Left colon (tissue), 2 donors: Measurements from ENCODE around the gene SLC34A1. TPM values are rescaled to one million over a fixed set of nuclear protein-coding genes. Genes with fewer than 3 reads are reported as not detected.
A peak's percentile ranks its signal among the peaks of the same experiment; 100 is the strongest.

Experiments used
- ATAC-seq: fragments of 200-7000 bp; cut with Tn5 transposase; one replicate; pipeline ENCODE4 v1.9.1; 2020; ENCODE audit warnings: mild to moderate bottlenecking, moderate library complexity
- DNase-seq, 2 donors: peaks; one replicate each; pipeline ENCODE4 v3.0.0-alpha.2; 2020
- intact Hi-C, 2 donors: fragments of 100-400 bp; cut with DNase I in 1 of 2; cut with micrococcal nuclease in 1 of 2; formaldehyde crosslinking; loops; one replicate each; pipeline versions ENCODE4 v1.11.2 to v1.14.0; 2022; cut with DNase I, micrococcal nuclease
- total RNA-seq, 2 donors: library from RNA; stranded (reverse); fragmentation: NEBNext Ultra II Directional; extraction: Animal tissue kit (Norgen Biotek cat#: 25700); gene quantifications; one replicate each; pipeline ENCODE4 v1.2.1, GENCODE V29; 2021
- donor health status: DM: no; HTN: no; CAD: no.
- donor health status: DM: yes; HTN: yes; CAD: no.

Gene SLC34A1
- total RNA-seq, 2 donors from 2014 or later = not detected

DNA sequence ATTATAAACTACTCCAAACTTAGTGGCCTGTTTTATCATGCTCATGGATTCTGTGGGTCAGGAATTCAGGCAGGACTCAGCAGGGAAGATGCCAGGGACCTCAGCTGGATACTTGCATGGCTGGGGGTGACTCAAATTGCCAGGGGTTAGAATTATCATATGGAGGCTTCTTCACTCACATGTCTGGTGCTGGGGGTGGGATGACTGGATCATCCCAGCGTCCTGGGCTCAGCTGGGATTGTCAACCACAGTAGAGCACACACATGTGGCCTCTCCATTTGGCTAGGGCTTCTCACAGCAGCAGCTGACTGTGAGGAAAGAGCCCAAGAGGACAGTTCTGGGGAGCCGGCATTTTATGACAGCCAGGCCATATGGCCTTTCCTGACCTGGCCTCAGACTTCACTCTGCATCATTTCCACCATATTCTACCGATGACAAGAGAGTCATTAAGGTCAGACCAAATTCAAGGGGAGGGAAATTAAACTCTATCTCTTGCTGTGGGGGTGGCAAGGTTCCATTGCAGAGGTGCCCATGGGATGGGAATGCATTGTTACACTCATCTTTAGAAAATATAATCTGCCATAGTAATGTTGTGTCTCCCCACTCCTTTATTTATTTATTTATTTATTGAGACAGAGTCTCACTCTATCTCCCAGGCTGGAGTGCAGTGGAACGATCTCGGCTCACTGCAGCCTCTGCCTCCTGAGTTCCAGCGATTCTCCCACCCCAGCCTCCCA is 37.0 kb downstream of the SLC34A1 start:
- intact Hi-C loops = no loop called here
- no peak for DNase-seq
- ATAC-seq = no peak

DNA sequence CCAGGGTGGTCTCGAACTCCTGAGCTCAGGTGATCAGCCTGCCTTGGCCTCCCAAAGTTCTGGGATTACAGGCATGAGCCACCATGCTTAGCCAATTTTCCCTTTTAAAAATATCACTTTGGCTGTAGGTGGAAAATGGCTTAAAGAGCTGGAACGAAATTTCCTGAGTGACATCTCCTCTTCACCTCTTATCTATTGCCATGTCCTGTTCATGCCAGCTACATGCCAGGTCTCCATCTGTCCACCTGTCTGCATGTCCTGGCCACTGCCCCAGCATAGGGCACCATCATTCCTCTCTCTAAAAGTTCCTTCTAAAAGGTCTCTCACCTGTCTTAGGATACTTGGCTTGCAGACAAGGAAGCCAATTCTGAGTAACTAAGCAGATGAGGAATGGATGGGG is 39.4 kb downstream of the SLC34A1 start:
- intact Hi-C loops = no loop called here
- DNase-seq = no peak
- no peak for ATAC-seq

DNA sequence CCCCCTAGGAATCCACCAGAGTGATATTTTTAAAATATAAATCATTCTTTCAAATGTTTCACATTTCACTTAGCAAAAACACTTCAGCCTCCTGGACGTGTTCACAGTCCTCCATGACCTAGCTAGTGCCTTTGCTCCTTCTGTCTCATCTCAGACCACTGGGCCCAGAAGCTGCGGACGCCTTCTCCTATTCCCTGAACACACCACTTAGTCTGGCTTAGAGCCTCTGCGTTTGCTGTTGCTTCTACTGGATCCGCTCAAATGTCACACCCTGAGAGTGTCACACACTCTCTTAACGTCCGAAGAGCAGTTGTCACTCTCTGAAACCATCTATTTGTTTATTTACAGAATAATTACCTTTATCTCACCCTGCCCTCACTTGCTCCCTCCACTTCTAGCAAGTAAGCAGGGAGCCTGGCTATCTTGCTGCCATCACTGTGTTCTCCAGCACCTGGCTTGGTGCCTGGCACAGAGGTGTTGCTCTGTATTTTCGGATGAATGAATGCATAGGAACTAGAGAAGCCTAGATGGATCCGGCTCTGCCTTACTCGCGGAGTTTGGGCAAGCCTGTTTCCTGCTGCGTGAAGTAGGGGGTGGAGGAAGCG is 41.1 kb downstream of the SLC34A1 start:
- no peak for DNase-seq
- intact Hi-C loops = no loop called here
- ATAC-seq = no peak

DNA sequence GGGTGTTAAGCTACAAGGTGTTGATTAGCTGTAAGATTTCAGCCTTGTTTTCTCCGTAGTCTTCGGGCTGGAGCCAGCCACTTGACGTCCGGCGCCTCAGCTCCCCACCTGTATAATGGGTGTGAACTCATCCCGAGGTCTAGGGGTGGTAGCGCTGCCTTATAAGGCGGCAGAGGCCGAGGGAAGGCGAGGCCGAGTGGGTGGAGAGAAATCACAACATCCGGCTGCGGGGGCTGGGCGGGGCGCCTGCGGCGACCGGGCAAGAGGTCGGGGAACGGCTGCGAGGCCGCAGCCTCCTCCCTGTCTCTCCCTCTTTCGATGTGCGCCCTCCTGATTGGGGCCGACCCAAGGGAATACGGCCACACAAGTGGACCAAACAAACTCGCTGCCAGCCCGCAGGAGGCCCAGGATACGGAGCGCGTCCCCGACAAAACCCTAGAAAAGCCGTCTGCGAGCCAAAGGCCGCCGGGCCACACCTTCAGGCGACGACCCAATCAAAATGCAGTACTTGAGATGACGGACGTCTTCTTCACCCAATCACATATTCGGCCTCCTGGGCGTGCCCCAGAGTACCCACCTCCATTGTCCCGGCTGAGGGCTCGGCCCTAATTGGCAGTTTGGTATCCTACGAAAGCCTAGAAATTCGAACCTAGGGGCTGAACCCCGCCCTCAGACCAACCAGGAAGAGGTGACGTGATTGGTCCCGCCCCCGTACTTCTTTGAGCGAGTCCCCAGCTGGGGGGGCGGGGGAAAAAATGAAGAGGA is 41.7 kb downstream of the SLC34A1 start:
- ATAC-seq (peak; percentile 86), DNase-seq (peak; percentile 100)
- intact Hi-C loops = no loop called here

DNA sequence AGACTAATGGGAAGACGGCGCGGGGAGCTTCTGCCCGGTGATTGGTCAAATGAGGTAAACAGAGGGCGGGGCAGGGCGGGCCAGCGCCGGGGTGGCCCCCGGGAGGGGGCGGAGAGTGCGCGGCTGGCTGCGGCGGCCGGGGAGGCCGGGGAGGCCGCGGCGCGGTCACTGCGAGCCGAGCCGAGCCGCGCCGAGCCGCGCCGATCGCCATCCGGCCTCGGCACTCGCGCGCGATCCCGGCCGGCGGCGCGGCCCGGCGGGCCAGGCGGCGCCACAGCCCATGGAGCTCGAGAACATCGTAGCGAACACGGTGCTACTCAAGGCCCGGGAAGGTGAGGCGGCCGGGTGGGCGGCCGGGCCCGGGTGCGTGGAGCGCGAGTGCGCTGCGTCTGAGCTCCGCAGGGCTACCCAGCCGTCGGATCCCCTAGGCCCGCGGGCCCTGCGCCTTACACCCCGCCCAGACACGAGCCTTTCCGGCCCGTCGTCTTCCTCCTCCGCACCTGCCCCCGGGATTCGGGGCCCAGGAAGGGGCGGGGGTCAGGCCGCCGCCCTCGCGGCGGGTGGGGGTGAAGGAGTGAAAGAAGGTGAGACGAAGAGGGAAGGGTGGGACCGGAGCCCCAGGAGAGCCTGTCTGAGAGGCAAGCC is 42.5 kb downstream of the SLC34A1 start, which contains the start of gene GRK6:
GRK6 (plus strand) TSS at position 111 of the 645 bp plus-strand sequence; CDS start at position 281, 170 bp downstream.
- intact Hi-C loops = no loop called here
- ATAC-seq = peak; percentile 24
- DNase-seq = peak; percentile 72 to 79

DNA sequence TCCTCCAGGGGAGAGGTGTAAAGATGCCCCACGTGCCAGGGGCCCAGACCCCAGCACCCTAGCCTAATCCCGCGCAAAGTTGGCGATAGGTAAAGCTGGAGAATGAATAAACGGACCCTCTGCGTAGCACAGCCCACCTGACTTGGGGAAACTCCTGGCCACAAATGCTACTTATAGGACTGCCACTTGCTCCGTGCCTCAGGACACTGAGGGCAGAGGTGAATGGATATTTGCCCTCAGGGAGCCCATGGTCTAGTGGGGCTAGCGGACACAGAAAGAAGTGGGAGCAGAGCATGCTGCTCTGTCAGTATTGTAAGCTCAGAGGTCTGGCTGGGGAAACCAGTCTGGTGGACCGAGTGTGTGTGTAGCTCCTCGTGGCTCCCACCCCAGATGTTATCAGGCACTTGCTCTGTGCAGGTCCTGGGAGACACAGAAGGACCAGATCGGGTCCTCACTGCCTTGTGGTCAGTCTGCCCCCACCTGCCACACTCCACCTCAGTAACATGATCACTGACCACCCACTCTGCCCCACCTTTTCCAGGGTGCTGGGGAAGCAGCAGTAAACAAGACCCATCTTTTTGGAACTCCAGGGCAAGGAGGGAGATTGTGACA is 43.1 kb downstream of the SLC34A1 start:
- no peak for DNase-seq
- ATAC-seq = no peak
- intact Hi-C loops = no loop called here

DNA sequence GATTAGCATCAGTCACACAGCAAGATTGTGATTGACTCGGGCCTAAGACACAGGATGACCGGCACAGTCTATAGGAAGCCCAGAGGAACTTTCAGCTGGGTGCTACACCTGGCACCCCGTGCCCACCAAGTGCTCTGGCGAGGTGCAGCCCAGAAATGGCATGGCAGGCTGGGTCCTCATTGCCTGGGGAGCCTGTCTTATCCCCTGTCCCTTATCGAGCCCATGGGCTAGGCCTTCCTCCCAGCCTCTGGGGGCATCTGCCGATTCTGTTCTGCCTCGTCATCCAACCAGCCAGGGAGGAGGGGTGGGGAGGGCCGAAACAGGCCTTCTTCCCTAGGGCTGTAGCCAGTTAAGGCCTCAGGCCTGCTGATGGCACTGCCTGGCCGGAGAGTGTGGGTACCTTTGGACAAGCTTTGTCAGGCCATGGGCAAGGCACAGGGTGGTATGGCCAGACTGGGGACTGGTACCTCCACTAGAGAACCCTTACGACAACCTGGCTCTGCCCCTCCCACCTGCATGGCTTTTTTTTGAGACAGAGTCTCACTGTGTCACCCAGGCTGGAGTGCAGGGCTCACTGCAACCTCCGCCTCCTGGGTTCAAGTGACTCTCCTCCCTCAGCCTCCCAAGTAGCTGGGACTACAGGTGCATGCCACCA is 43.8 kb downstream of the SLC34A1 start:
- DNase-seq (no peak), ATAC-seq (no peak)
- intact Hi-C loops = no loop called here

DNA sequence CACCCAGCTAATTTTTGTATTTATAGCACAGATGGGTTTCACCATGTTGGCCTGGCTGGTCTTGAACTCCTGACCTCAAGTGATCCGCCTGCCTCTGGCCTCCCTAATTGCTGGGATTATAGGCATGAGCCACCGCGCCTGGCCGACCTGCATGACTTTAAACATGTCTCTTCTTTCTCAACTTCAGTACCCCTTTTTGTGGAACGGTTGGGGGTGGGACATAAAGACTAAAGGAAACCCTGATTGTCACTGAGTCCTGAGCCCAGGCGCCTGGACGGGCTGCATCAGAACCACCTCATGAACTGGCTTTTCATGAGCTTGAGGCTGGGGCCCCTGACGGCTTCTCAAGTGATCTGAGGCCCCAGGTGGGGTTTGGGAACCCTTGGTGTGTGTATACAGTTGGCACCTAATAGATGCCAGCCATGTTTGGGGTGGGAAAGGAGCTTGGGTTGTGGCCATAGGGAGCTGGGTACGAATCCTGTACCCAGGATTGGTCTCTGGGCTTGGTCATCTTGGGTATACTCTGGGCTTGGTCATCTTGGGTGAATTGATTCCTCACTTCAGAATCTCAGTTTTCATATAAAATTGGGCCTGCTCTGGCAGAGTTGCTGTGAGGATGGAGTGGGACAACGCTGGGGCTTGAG is 44.5 kb downstream of the SLC34A1 start:
- no peak for ATAC-seq

DNA sequence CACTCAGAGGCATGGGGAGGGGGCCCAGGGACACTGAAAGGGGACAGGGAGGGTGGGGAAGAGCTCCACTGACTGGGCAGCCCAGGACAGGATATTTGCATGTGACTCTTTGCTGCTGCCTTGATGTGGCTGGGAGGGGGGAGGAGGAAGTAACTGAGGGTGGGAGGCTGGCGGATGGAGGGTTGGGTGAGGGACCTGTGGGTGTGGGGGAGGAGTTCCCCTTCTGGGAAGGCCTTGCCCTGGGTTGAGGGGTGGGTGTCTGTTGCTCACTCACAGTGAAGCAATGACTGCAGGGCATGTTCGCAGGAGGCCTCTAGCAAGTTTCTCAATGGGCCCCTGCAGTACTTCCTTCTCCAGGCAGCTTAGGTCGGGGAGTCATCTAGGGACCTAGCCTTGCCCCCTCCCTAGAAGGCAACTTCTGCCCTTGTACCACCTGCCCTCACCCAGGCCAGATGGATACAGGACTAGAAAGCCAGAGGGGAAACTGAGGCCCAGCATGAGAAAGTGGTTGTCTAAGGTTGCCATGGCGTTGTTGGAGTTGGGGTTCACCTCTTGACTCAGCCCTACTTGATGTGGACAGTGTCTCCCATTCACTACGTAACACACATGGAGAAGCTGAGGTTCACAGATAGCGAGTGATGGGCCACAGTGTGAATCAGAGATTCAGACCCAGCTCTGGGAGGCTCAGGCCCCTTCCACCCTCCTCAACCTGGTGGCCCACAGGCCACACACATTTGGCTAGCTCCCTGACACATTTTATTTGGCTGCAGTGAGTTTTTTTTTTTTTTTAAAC is 45.2 kb downstream of the SLC34A1 start:
- ATAC-seq (no peak), DNase-seq (peak; percentile 62 to 83)
- intact Hi-C loops = no loop called here

More for the DNA sequence above, 44.5 kb downstream of the SLC34A1 start:
- no peak for DNase-seq
- intact Hi-C loops = no loop called here

DNA sequence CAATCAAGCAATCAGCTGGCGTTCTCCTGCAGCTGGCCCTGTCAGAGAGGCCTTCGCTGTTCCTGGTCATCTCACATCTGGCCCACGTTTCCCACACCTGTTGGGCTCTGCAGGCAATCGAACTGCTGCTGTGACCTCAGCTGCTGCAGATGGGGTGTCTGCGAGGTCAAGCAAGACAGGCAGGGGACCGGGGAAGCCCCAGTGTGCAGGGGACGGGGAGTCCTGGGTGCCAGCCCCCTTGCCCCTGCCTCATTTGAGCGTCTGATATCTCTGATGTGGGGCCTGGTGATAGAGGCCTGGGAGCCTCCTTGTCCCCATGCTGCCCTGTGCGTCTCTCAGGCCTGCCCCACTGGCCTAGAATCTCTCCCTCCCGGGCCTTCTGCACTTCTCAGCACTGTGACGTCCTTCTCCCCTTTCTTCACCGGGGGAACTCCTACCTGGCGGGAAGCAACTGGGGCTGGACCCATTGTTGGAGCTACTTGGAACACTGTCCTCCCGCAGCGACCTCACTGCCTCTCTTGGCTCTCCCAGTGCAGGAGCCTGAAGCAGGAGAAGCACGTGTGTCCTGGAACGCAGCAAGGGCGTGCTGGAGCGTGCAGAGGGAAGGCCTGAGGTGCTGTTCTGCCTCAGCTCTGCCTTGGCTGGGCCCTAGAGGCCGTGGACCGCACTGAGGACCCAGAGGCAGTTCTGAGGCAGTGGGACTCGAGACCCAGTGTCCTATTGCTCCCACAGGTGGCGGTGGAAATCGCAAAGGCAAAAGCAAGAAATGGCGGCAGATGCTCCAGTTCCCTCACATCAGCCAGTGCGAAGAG is 46.1 kb downstream of the SLC34A1 start:
- DNase-seq = peak in 1 of 2 donors; percentile 66
- ATAC-seq = no peak
- intact Hi-C loops = no loop called here

DNA sequence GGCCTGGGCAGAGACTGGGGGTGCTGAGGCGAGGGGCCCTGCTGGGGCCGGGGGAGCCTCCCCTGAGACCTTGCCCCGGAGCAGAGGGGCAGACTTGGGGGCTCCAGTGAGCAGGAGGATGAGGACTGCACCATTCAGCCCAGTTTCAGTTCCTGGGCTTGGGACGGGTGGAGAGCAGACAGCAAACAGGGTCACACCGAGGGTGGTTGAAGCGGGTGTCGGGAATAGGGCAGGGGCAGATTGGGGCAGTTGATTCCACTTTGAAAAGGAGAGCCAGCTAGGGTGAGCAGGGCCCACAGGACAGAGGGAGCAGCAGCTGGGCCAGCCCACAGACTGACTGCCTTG is 46.7 kb downstream of the SLC34A1 start:
- no peak for ATAC-seq
- DNase-seq = no peak
- intact Hi-C loops = no loop called here

DNA sequence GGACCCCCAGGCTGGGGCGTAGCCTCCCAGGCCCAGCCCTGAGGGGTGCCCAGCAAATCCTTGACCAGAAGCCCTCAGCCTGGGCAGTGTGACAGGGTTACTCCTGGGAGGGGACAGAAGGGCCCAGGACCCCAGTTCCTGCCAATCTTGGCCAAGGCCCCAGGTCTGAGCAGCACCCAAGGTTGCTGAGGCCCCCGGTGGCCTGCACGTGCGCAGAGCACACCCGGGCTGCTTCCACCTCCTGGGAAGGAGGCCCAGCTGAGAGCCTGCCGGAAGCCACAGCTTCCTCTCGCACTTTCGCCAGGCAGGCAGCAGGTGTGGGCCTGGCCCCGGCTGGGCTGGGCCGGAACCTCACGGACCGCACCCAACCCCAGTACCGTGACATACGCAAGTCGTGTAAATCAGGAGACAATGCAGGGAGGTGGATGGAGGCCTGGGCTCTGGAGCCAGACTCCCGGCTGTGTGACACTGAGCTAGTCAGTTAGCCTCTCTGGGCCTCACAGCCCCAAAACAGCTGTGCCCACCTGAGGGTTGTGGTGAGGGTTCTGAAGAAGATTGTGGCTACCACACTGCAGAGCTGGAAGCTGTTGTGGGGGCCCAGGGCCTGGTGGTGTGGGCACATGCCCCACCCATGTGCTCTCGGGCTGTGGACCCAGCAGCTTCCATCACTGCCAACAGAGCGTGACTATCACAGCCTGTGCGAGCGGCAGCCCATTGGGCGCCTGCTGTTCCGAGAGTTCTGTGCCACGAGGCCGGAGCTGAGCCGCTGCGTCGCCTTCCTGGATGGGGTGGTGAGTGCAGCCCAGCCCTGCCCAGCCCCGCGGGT is 47.3 kb downstream of the SLC34A1 start:
- intact Hi-C loops = no loop called here
- DNase-seq = peak; percentile 64 to 72
- no peak for ATAC-seq

DNA sequence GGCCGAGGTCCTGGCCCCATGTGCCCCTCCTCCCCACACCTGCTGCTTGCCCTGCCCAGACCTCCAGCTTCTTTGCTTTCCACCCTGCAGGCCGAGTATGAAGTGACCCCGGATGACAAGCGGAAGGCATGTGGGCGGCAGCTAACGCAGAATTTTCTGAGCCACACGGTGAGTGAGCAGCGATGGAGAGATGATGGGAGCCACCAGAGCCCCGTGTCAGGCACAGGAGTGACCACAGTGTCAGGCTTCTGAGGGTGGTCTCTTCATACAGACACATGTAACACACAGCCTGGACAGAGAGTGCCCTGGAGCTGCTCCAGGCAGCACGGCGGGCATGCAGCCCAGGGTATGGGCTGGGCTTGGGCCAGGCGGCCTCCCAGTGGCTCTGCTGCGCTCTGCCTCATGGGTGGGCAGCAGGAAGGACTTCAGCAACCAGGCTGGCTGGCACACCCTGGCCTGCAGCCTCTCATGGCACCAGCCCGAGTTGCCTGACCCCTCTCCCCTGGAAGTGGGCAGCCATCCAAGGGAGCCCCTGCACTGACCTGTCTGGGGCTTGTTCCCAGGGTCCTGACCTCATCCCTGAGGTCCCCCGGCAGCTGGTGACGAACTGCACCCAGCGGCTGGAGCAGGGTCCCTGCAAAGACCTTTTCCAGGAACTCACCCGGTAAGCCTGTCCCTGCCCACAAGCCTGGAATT is 48.1 kb downstream of the SLC34A1 start:
- no peak for DNase-seq
- intact Hi-C loops = no loop called here
- no peak for ATAC-seq

DNA sequence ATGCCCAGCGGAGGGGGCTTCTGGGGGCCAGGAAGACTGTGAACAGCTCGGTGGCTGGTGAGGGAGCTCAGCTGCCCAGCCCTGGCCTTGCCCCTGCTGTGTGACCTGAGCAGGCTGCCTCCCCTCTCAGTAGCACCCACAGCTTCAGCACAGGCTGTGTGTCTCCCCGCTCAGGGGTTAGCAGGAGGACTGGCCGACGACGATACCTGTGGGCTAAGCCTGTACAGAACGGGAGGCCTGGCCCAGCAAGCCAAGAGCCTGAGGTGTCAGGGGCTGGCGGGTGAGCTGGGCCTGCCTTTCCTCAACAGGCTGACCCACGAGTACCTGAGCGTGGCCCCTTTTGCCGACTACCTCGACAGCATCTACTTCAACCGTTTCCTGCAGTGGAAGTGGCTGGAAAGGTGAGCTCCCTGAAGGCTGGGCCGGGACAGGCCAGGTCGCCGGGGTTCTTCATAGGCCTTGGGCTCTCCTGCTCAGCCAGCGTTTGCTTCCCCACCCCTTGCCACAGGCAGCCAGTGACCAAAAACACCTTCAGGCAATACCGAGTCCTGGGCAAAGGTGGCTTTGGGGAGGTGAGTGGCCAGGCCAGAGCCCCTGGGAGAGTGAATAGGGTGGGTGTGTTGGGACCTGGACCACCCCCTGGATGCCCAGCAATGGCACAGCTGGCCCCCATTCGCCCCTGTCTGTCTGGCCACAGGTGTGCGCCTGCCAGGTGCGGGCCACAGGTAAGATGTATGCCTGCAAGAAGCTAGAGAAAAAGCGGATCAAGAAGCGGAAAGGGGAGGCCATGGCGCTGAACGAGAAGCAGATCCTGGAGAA is 48.8 kb downstream of the SLC34A1 start:
- intact Hi-C loops = no loop called here

More for the DNA sequence above, 48.8 kb downstream of the SLC34A1 start:
- no peak for DNase-seq
- no peak for ATAC-seq
